Motor neuron (in vitro differentiated cells): ENCODE results near the gene PCDHGA7. TPM values are rescaled to one million over a fixed set of nuclear protein-coding genes. Genes with fewer than 3 reads are reported as not detected.
A peak's percentile ranks its signal among the peaks of the same experiment; 100 is the strongest.
"Not testable (repeated sequence)": the region's sequence is repeated elsewhere in the genome, so short reads cannot be mapped to it uniquely, and the experiment has no call there.

ENCODE experiments used
- ATAC-seq, 8 experiments: fragments of 200-7000 bp; cut with Tn5 transposase; replicated peaks in 6 of 8; 2 replicates each; pipeline ENCODE4 v1.8.0; 2021; ENCODE audit warnings: mild to moderate bottlenecking in 8 of 8, moderate library complexity in 8 of 8
- H3K27ac ChIP-seq, 2 donors: fragments of 250-450 bp; sonication (Bioruptor Pico); 2 replicates each; pipeline ENCODE4 v1.9.0; 2021; ENCODE audit warnings: antibody characterized with exemption in 2 of 2, mild to moderate bottlenecking in 2 of 2, moderate library complexity in 1 of 2
- H3K4me1 ChIP-seq, 2 donors: fragments of 250-450 bp; sonication (Bioruptor Pico); replicated peaks in 1 of 2; 2 replicates each; pipeline ENCODE4 v1.6.1; 2021; ENCODE audit warnings: antibody characterized with exemption in 2 of 2, mild to moderate bottlenecking in 2 of 2, moderate library complexity in 1 of 2
- H3K4me3 ChIP-seq, 5 donors: fragments of 250-450 bp; sonication (Bioruptor Pico); 2 replicates each; pipeline ENCODE4 v1.9.0; 2021; ENCODE audit warnings: antibody characterized with exemption in 5 of 5, mild to moderate bottlenecking in 5 of 5, moderate library complexity in 4 of 5
- WGBS, 10 experiments: fragments of 450-650 bp; shearing (Covaris generic); methylation state at CpG; one replicate each; pipeline ENCODE4 v1.0.0; 2022; 5-methylcytosine and 5-hydroxymethylcytosine counted together
- in situ Hi-C, 9 experiments: fragments of 400-800 bp; cut with MboI; loops; one replicate each; pipeline ENCODE4 v1.15.0; 2021; ENCODE audit warnings: low sequenced_read_pairs in 9 of 9, low pct_unique_long_range_greater_than_20kb in 2 of 9; ENCODE audit not compliant: unreplicated experiment in 9 of 9
- total RNA-seq, 8 experiments: library from RNA; unstranded; fragments of 300-600 nt; gene quantifications; 2 replicates each; pipeline versions ENCODE4 v1.2.3 to v1.2.4, GENCODE V29; 2022

PCDHGA7 gene
- total RNA-seq, 8 experiments from 2014 or later = 0.16 to 5.8 (median 0.52) TPM

- H3K4me1 ChIP-seq, in situ Hi-C loops, H3K27ac ChIP-seq, H3K4me3 ChIP-seq: not testable (repeated sequence)
- peak in 4 of 8 experiments; percentile 30 to 95 (median 62) for ATAC-seq
- WGBS, 10 experiments = 0 to 88% (median 40%) methylated on average over 1 to 9 of the region's 43 CpGs; no CpG with 5 or more reads in 3 of the 10 experiments
These were observed 15.4 kb downstream of the PCDHGA7 start, which contains the start of gene PCDHGB5 for GRCh38 chr5:141397756-141398551. PCDHGB5 (plus strand) TSS chr5:141397947; CDS start chr5:141398128, 181 bp downstream.

- in situ Hi-C loops = no loop called here
- ATAC-seq = no peak
- H3K4me1 ChIP-seq = no peaks in the 10 kb centered on the region
- no peak overlapping the region for H3K27ac ChIP-seq
- no peak overlapping the region for H3K4me3 ChIP-seq
- 12 to 96% (median 82%) methylated on average over 2 to 13 of the region's 15 CpGs; no CpG with 5 or more reads in 1 of the 10 experiments for WGBS, 10 experiments
These were observed 16.1 kb downstream of the PCDHGA7 start for GRCh38 chr5:141398608-141399007.

GRCh38 chr5:141399555-141400258, 17.2 kb downstream of the PCDHGA7 start:
- H3K4me3 ChIP-seq = no peak overlapping the region
- no peak overlapping the region for H3K27ac ChIP-seq
- no peak for ATAC-seq
- in situ Hi-C loops = loop anchor here in 6 of 9 experiments (10.0 to 25.0 kb wide), 3 partner anchors 125 to 163 kb away; no protein-coding TSS in a partner anchor
- H3K4me1 ChIP-seq = no peaks in the 10 kb centered on the region
- WGBS, 10 experiments = 20 to 100% (median 92%) methylated on average over 2 to 31 of the region's 61 CpGs; no CpG with 5 or more reads in 3 of the 10 experiments

GRCh38 chr5:141402553-141403243, 20.2 kb downstream of the PCDHGA7 start, which contains the start of gene PCDHGA9:
PCDHGA9 (plus strand) TSS chr5:141402778; CDS start chr5:141402953, 175 bp downstream.
- peak in 2 of 8 experiments; percentile 68 to 88 for ATAC-seq
- Histone ChIP-seq H3K4me1 (no peaks in the 10 kb centered on the region), H3K27ac (no peak within 1 kb of the TSS), H3K4me3 (no peak within 1 kb of the TSS)
- in situ Hi-C loops = loop anchor here in 6 of 9 experiments (10.0 to 25.0 kb wide), 3 partner anchors 122 to 160 kb away; no protein-coding TSS in a partner anchor
- 13 to 95% (median 80%) methylated on average over 3 to 26 of the region's 27 CpGs; no CpG with 5 or more reads in 1 of the 10 experiments for WGBS, 10 experiments

GRCh38 chr5:141403387-141403786, 20.8 kb downstream of the PCDHGA7 start:
- no peak for ATAC-seq
- in situ Hi-C loops = loop anchor here in 6 of 9 experiments (10.0 to 25.0 kb wide), 3 partner anchors 121 to 159 kb away; no protein-coding TSS in a partner anchor
- Histone ChIP-seq H3K27ac (no peak overlapping the region), H3K4me1 (no peaks in the 10 kb centered on the region), H3K4me3 (no peak overlapping the region)
- 28 to 100% (median 90%) methylated on average over 1 to 21 of the region's 22 CpGs; no CpG with 5 or more reads in 1 of the 10 experiments for WGBS, 10 experiments

GRCh38 chr5:141407790-141408505, 25.4 kb downstream of the PCDHGA7 start, which contains the start of gene PCDHGB6:
PCDHGB6 (plus strand) TSS chr5:141408021; CDS start chr5:141408203, 182 bp downstream.
- H3K4me1 ChIP-seq = peaks cover 11 to 15% of the 10 kb centered on the region in 2 donors
- H3K27ac ChIP-seq = peak within 1 kb of the TSS; percentile 90 to 94
- H3K4me3 ChIP-seq = peak within 1 kb of the TSS; percentile 45 to 92 (median 69)
- peak in 7 of 8 experiments; percentile 37 to 100 (median 98) for ATAC-seq
- in situ Hi-C loops = loop anchor here in 6 of 9 experiments (10.0 to 25.0 kb wide), 3 partner anchors 117 to 154 kb away; no protein-coding TSS in a partner anchor
- WGBS, 10 experiments = 10 to 60% (median 22%) methylated on average over 1 to 23 of the region's 51 CpGs; no CpG with 5 or more reads in 3 of the 10 experiments

- WGBS, 10 experiments = 0 to 100% (median 94%) methylated on average over 1 to 27 of the region's 64 CpGs; no CpG with 5 or more reads in 3 of the 10 experiments
- in situ Hi-C loops = loop anchor here in 7 of 9 experiments (10.0 to 25.0 kb wide), 4 partner anchors 115 to 155 kb away; no protein-coding TSS in a partner anchor
- peak overlapping the region in 3 of 5 donors; percentile 11 to 72 (median 45) for H3K4me3 ChIP-seq
- no peak for ATAC-seq
- peaks cover 11 to 15% of the 10 kb centered on the region in 2 donors for H3K4me1 ChIP-seq
- H3K27ac ChIP-seq = no peak overlapping the region
These were observed 27.2 kb downstream of the PCDHGA7 start for GRCh38 chr5:141409598-141410306.

- ATAC-seq = no peak
- H3K4me1 ChIP-seq = peaks cover 11 to 15% of the 10 kb centered on the region in 2 donors
- no peak overlapping the region for H3K27ac ChIP-seq
- in situ Hi-C loops = loop anchor here in 6 of 9 experiments (10.0 to 25.0 kb wide), 3 partner anchors 126 to 153 kb away; no protein-coding TSS in a partner anchor
- H3K4me3 ChIP-seq = peak overlapping the region in 3 of 5 donors; percentile 18 to 24 (median 23)
- whole genome bisulfite sequencing, 10 experiments = 57 to 100% (median 95%) methylated on average over 1 to 3 of the region's 3 CpGs; no CpG with 5 or more reads in 1 of the 10 experiments
These were observed 29.0 kb downstream of the PCDHGA7 start for GRCh38 chr5:141411575-141411974.

- Histone ChIP-seq H3K4me1 (peaks cover 11 to 15% of the 10 kb centered on the region in 2 donors), H3K4me3 (peak within 1 kb of the TSS in 4 of 5 donors; percentile 15 to 40 (median 24)), H3K27ac (no peak within 1 kb of the TSS)
- ATAC-seq = peak in 5 of 8 experiments; percentile 27 to 60 (median 56)
- WGBS, 10 experiments = 6 to 93% (median 62%) methylated on average over 3 to 26 of the region's 31 CpGs; no CpG with 5 or more reads in 2 of the 10 experiments
- in situ Hi-C loops = loop anchor here in 6 of 9 experiments (10.0 to 25.0 kb wide), 3 partner anchors 124 to 152 kb away; no protein-coding TSS in a partner anchor
These were observed 30.5 kb downstream of the PCDHGA7 start, which contains the start of gene PCDHGA10 for GRCh38 chr5:141412854-141413539. PCDHGA10 (plus strand) TSS chr5:141412987; CDS start chr5:141413176, 189 bp downstream.

- Histone ChIP-seq H3K27ac (no peak overlapping the region), H3K4me3 (peak overlapping the region in 2 of 5 donors; percentile 25 to 40), H3K4me1 (peaks cover 9 to 15% of the 10 kb centered on the region in 2 donors)
- in situ Hi-C loops = loop anchor here in 6 of 9 experiments (10.0 to 25.0 kb wide), 3 partner anchors 124 to 151 kb away; no protein-coding TSS in a partner anchor
- peak in 1 of 8 experiments; percentile 8 for ATAC-seq
- 14 to 97% (median 65%) methylated on average over 2 to 18 of the region's 25 CpGs; no CpG with 5 or more reads in 1 of the 10 experiments for WGBS, 10 experiments
These were observed 31.1 kb downstream of the PCDHGA7 start for GRCh38 chr5:141413540-141414069.
